GM23338 (cell line): ENCODE results near the gene LMX1B. TPM values are rescaled to one million over a fixed set of nuclear protein-coding genes. Genes with fewer than 3 reads are reported as not detected.

Source experiments
- ATAC-seq: fragments of 200-7000 bp; cut with Tn5 transposase; 3 replicates; pipeline ENCODE4 v1.9.1; 2020
- DNase-seq: peaks from one replicate; pipeline ENCODE4 v3.0.0-alpha.2; 2015; ENCODE audit warnings: low spot score
- H2AFZ ChIP-seq: fragments of 200-600 bp; sonication (generic); 2 replicates; pipeline ENCODE4 v1.8.0; 2016; ENCODE audit warnings: antibody characterized with exemption, mild to moderate bottlenecking, moderate library complexity
- H3F3A ChIP-seq: fragments of 200-600 bp; sonication (generic); replicated peaks from 2 replicates; pipeline ENCODE4 v1.8.0; 2017; ENCODE audit warnings: antibody characterized with exemption, mixed run types, low read depth
- H3K27ac ChIP-seq: fragments of 200-600 bp; sonication (generic); 2 replicates; pipeline ENCODE4 v1.6.1; 2016; ENCODE audit warnings: low read depth
- H3K27me3 ChIP-seq: fragments of 200-600 bp; sonication (generic); 2 replicates; pipeline ENCODE4 v1.8.0; 2016; ENCODE audit warnings: mild to moderate bottlenecking, mixed run types, moderate library complexity; ENCODE audit not compliant: insufficient read depth
- H3K36me3 ChIP-seq: fragments of 200-600 bp; sonication (generic); 2 replicates; pipeline ENCODE4 v1.8.0; 2016; ENCODE audit warnings: mild to moderate bottlenecking; ENCODE audit not compliant: insufficient read depth
- H3K4me1 ChIP-seq: fragments of 200-600 bp; sonication (generic); 2 replicates; pipeline ENCODE4 v1.8.0; 2016; ENCODE audit warnings: mild to moderate bottlenecking, moderate library complexity; ENCODE audit not compliant: insufficient read depth
- H3K4me2 ChIP-seq: fragments of 200-600 bp; sonication (generic); 2 replicates; pipeline ENCODE4 v1.7.1; 2017; ENCODE audit warnings: mixed run types
- H3K4me3 ChIP-seq: fragments of 200-600 bp; sonication (generic); 2 replicates; pipeline ENCODE4 v1.6.1; 2016; ENCODE audit warnings: mixed run types
- H3K79me2 ChIP-seq: fragments of 200-600 bp; sonication (generic); replicated peaks from 2 replicates; pipeline ENCODE4 v1.8.0; 2017; ENCODE audit warnings: mild to moderate bottlenecking; ENCODE audit not compliant: insufficient read depth
- H3K9me2 ChIP-seq: fragments of 200-600 bp; sonication (generic); 2 replicates; pipeline ENCODE4 v1.8.0; 2017; ENCODE audit not compliant: insufficient read depth
- H4K20me1 ChIP-seq: fragments of 200-600 bp; sonication (generic); replicated peaks from 2 replicates; pipeline ENCODE4 v1.8.0; 2017; ENCODE audit warnings: mild to moderate bottlenecking; ENCODE audit not compliant: insufficient read depth
- H3K27ac Mint-ChIP-seq: 2 replicates; pipeline ENCODE4 v1.8.0; 2020; ENCODE audit warnings: inconsistent platforms, mild to moderate bottlenecking, moderate library complexity, mixed read lengths
- H3K27me3 Mint-ChIP-seq: 3 replicates; pipeline ENCODE4 v1.8.0; 2022; ENCODE audit warnings: low read depth, mild to moderate bottlenecking, moderate library complexity, mixed read lengths, inconsistent platforms; ENCODE audit not compliant: insufficient read depth, poor library complexity
- H3K36me3 Mint-ChIP-seq: 3 replicates; pipeline ENCODE4 v1.8.0; 2021; ENCODE audit warnings: low read depth, mild to moderate bottlenecking, inconsistent platforms, moderate library complexity, mixed read lengths
- H3K4me1 Mint-ChIP-seq: 3 replicates; pipeline ENCODE4 v1.8.0; 2020; ENCODE audit warnings: mild to moderate bottlenecking, inconsistent platforms, mixed read lengths
- H3K4me3 Mint-ChIP-seq: 3 replicates; pipeline ENCODE4 v1.8.0; 2021; ENCODE audit warnings: moderate library complexity, mild to moderate bottlenecking, inconsistent platforms, mixed read lengths
- H3K9me3 Mint-ChIP-seq: 3 replicates; pipeline ENCODE4 v1.8.0; 2020; ENCODE audit warnings: moderate library complexity, mild to moderate bottlenecking, inconsistent platforms, mixed read lengths
- CTCF ChIP-seq, 2 experiments: fragments of 200-600 bp in 1 of 2; sonication (generic) in 1 of 2; conservative IDR thresholded peaks; 2 replicates each; pipeline versions ENCODE4 v1.5.1 to v1.6.1; 2016 to 2017; ENCODE audit warnings: antibody characterized with exemption in 2 of 2, low read depth in 2 of 2, mild to moderate bottlenecking in 2 of 2, moderate library complexity in 1 of 2
- ETS1 ChIP-seq: IDR thresholded peaks from 2 replicates; pipeline ENCODE4 v1.6.1; 2016; ENCODE audit warnings: antibody characterized with exemption
- EZH2 ChIP-seq: fragments of 200-600 bp; sonication (generic); IDR thresholded peaks from one replicate; pipeline ENCODE4 v1.8.0; 2017; ENCODE audit warnings: antibody characterized with exemption, mild to moderate bottlenecking, low read depth; ENCODE audit not compliant: unreplicated experiment
- EZH2phosphoT487 ChIP-seq: fragments of 200-600 bp; sonication (generic); IDR thresholded peaks from one replicate; pipeline ENCODE4 v1.8.1; 2018; ENCODE audit warnings: antibody characterized with exemption; ENCODE audit not compliant: unreplicated experiment
- JUNB ChIP-seq: IDR thresholded peaks from one replicate; pipeline ENCODE4 v1.6.1; 2016; ENCODE audit warnings: antibody characterized with exemption; ENCODE audit not compliant: unreplicated experiment
- NANOG ChIP-seq: IDR thresholded peaks from 2 replicates; pipeline ENCODE4 v1.6.1; 2016; ENCODE audit warnings: antibody characterized with exemption, borderline replicate concordance
- STAT1 ChIP-seq: IDR thresholded peaks from one replicate; pipeline ENCODE4 v1.6.1; 2016; ENCODE audit warnings: antibody characterized with exemption; ENCODE audit not compliant: unreplicated experiment
- ZNF114 ChIP-seq: fragments of 250-450 bp; sonication (Bioruptor Pico); IDR thresholded peaks from 2 replicates; pipeline ENCODE4 v1.5.0; 2020; ENCODE audit warnings: mild to moderate bottlenecking, moderate library complexity
- ZNF331 ChIP-seq: fragments of 250-450 bp; sonication (Bioruptor Pico); IDR thresholded peaks from 2 replicates; pipeline ENCODE4 v1.5.0; 2020; ENCODE audit warnings: low read depth, mild to moderate bottlenecking, moderate library complexity
- ZNF462 ChIP-seq: fragments of 250-450 bp; sonication (Bioruptor Pico); IDR thresholded peaks from 2 replicates; pipeline ENCODE4 v1.5.0; 2020; ENCODE audit warnings: mild to moderate bottlenecking, moderate library complexity
- polyA plus RNA-seq: library from polyadenylated mRNA; unstranded; fragments of >200 nt; fragmentation: Nextera tagmentation; extraction: Ambion mirVana; gene quantifications from 2 replicates; pipeline ENCODE4 v1.2.1, GENCODE V29; 2016
- total RNA-seq: library from RNA; depleted of rRNA; stranded (reverse); fragments of >200 nt; shearing (Covaris generic); gene quantifications from 2 replicates; pipeline ENCODE4 v1.2.3, GENCODE V29; 2014

Gene LMX1B
- total and polyA plus RNA-seq, 2 experiments from 2014 or later = 0.08 to 0.21 TPM

- H4K20me1 ChIP-seq = no peaks in the 10 kb centered on the region
- ATAC-seq = no peak
- Mint-ChIP-seq H3K27ac (no peak overlapping the region), H3K4me1 (peaks cover 33% of the 10 kb centered on the region), H3K36me3 (no peaks in the 10 kb centered on the region), H3K4me3 (no peak overlapping the region), H3K27me3 (peaks cover 37% of the 10 kb centered on the region), H3K9me3 (no peaks in the 10 kb centered on the region)
- H3K79me2 ChIP-seq = no peaks in the 10 kb centered on the region
- H3K4me3 ChIP-seq = no peak overlapping the region
- H3K36me3 ChIP-seq = no peaks in the 10 kb centered on the region
- no peaks in the 10 kb centered on the region for H3K9me2 ChIP-seq
- H2AFZ ChIP-seq = no peak overlapping the region
- no peak for TF ChIP-seq NANOG
- TF ChIP-seq EZH2phosphoT487 = no peak
- TF ChIP-seq STAT1 = no peak
- TF ChIP-seq ZNF114 (CRISPR knock-in tag) = no peak
- TF ChIP-seq EZH2 = no peak
- no peak for TF ChIP-seq ZNF462
- no peak for TF ChIP-seq ZNF331 (CRISPR knock-in tag)
- TF ChIP-seq CTCF (conservative IDR thresholded peaks at IDR 0.05; ENCODE audit: low read depth in 2 of 2) = no peak
- TF ChIP-seq ETS1 = no peak
- TF ChIP-seq JUNB = no peak
- H3K27me3 ChIP-seq = peaks cover 13% of the 10 kb centered on the region
- H3K4me2 ChIP-seq = no peak overlapping the region
- DNase-seq = no peak
- H3K4me1 ChIP-seq = peaks cover 10% of the 10 kb centered on the region
- no peaks in the 10 kb centered on the region for H3F3A ChIP-seq
- no peak overlapping the region for H3K27ac ChIP-seq
Observed at GRCh38 chr9:126646162-126646561, 32.4 kb downstream of the LMX1B start.
